Renal cortex interstitium (tissue), 3 donors: ENCODE results near the gene KRTAP19-6. TPM values are rescaled to one million over a fixed set of nuclear protein-coding genes. Genes with fewer than 3 reads are reported as not detected.

Experiments
- polyA plus RNA-seq, 3 donors: library from polyadenylated mRNA; unstranded; fragments of 120-200 nt; gene quantifications; one replicate each; pipeline ENCODE4 v1.2.1, GENCODE V29; 2013; ENCODE audit not compliant: insufficient read length in 3 of 3

Gene KRTAP19-6
- polyA plus RNA-seq, 3 donors = not detected

Other genes starting within 250 kb of the KRTAP19-6 start
- not detected for gene KRTAP26-1, start 221.5 kb downstream of the KRTAP19-6 start, polyA plus RNA-seq
- not detected for gene KRTAP27-1, start 204.2 kb downstream of the KRTAP19-6 start, polyA plus RNA-seq
- gene KRTAP23-1, start 193.3 kb downstream of the KRTAP19-6 start, polyA plus RNA-seq = not detected
- not detected for gene KRTAP13-2, start 169.6 kb downstream of the KRTAP19-6 start, polyA plus RNA-seq
- not detected for gene KRTAP13-1, start 145.8 kb downstream of the KRTAP19-6 start, polyA plus RNA-seq
- not detected for gene KRTAP13-3, start 115.9 kb downstream of the KRTAP19-6 start, polyA plus RNA-seq
- gene KRTAP13-4, start 111.6 kb downstream of the KRTAP19-6 start, polyA plus RNA-seq = not detected
- not detected for gene KRTAP15-1, start 101.6 kb downstream of the KRTAP19-6 start, polyA plus RNA-seq
- not detected for gene KRTAP19-1, start 61.5 kb downstream of the KRTAP19-6 start, polyA plus RNA-seq
- not detected for gene KRTAP19-2, start 54.4 kb downstream of the KRTAP19-6 start, polyA plus RNA-seq
- not detected for gene KRTAP19-3, start 49.9 kb downstream of the KRTAP19-6 start, polyA plus RNA-seq
- not detected for gene KRTAP19-4, start 44.7 kb downstream of the KRTAP19-6 start, polyA plus RNA-seq
- gene KRTAP19-5, start 39.7 kb downstream of the KRTAP19-6 start, polyA plus RNA-seq = not detected
- gene KRTAP19-7, start 19.4 kb upstream of the KRTAP19-6 start, polyA plus RNA-seq = not detected
- not detected for gene KRTAP22-2, start 48.5 kb upstream of the KRTAP19-6 start, polyA plus RNA-seq
- gene KRTAP6-3, start 50.6 kb upstream of the KRTAP19-6 start, polyA plus RNA-seq = not detected
- not detected for gene KRTAP6-2, start 57.0 kb upstream of the KRTAP19-6 start, polyA plus RNA-seq
- gene KRTAP22-1, start 59.2 kb upstream of the KRTAP19-6 start, polyA plus RNA-seq = not detected
- gene KRTAP6-1, start 72.1 kb upstream of the KRTAP19-6 start, polyA plus RNA-seq = not detected
- not detected for gene KRTAP20-1, start 74.6 kb upstream of the KRTAP19-6 start, polyA plus RNA-seq
- not detected for gene KRTAP20-4, start 78.8 kb upstream of the KRTAP19-6 start, polyA plus RNA-seq
- gene KRTAP20-2, start 93.3 kb upstream of the KRTAP19-6 start, polyA plus RNA-seq = not detected
- gene KRTAP20-3, start 101.0 kb upstream of the KRTAP19-6 start, polyA plus RNA-seq = not detected
- gene KRTAP21-3, start 176.9 kb upstream of the KRTAP19-6 start, polyA plus RNA-seq = not detected
- gene KRTAP21-2, start 205.4 kb upstream of the KRTAP19-6 start, polyA plus RNA-seq = not detected
- not detected for gene KRTAP21-1, start 213.6 kb upstream of the KRTAP19-6 start, polyA plus RNA-seq